HG03108 (cell line): ENCODE measurements around the gene ZFHX2.

Source experiments
- ATAC-seq: cut with Tn5 transposase; IDR thresholded peaks from one replicate; pipeline ENCODE4 v1.9.1; 2021; ENCODE audit warnings: moderate library complexity; ENCODE audit not compliant: unreplicated experiment

Gene ZFHX2

GRCh38 chr14:23573384-23574015 is 21.9 kb upstream of the ZFHX2 start:
- ATAC-seq, result no peak

- ATAC-seq, result no peak
Measured at GRCh38 chr14:23572836-23573235, 21.3 kb upstream of the ZFHX2 start.

GRCh38 chr14:23572524-23572828 is 20.9 kb upstream of the ZFHX2 start:
- no peak for ATAC-seq

- no peak for ATAC-seq
Measured at GRCh38 chr14:23571701-23572523, 20.3 kb upstream of the ZFHX2 start.

GRCh38 chr14:23570806-23571483 is 19.4 kb upstream of the ZFHX2 start:
- no peak for ATAC-seq

GRCh38 chr14:23569443-23570151 is 18.0 kb upstream of the ZFHX2 start:
- ATAC-seq, result no peak

GRCh38 chr14:23568600-23569331 is 17.2 kb upstream of the ZFHX2 start:
- ATAC-seq, result no peak

GRCh38 chr14:23568021-23568599 is 16.5 kb upstream of the ZFHX2 start:
- no peak for ATAC-seq

- ATAC-seq, result peak; percentile 92
Measured at GRCh38 chr14:23567186-23568020, 15.8 kb upstream of the ZFHX2 start, which contains the start of gene AP1G2. Gene AP1G2, minus strand, starts transcription at chr14:23567791. Its CDS starts 477 bp downstream, at chr14:23567314.

- no peak for ATAC-seq
Measured at GRCh38 chr14:23566778-23567185, 15.2 kb upstream of the ZFHX2 start.

GRCh38 chr14:23566112-23566777 is 14.7 kb upstream of the ZFHX2 start:
- ATAC-seq, result no peak

GRCh38 chr14:23565626-23566025 is 14.1 kb upstream of the ZFHX2 start:
- no peak for ATAC-seq

GRCh38 chr14:23564876-23565275 is 13.3 kb upstream of the ZFHX2 start:
- no peak for ATAC-seq

- ATAC-seq, result no peak
Measured at GRCh38 chr14:23564181-23564812, 12.7 kb upstream of the ZFHX2 start.

GRCh38 chr14:23563473-23564180 is 12.1 kb upstream of the ZFHX2 start:
- no peak for ATAC-seq

- no peak for ATAC-seq
Measured at GRCh38 chr14:23562822-23563472, 11.4 kb upstream of the ZFHX2 start.
